WI38 (cell line): ENCODE results near the gene HIVEP2.

Experiments
- H3K4me3 ChIP-seq: 2 replicates; pipeline ENCODE4 v1.5.1; 2011; ENCODE audit warnings: low read depth, mild to moderate bottlenecking, control low read depth, low read length
- TF ChIP-seq, protein P1 (sequence below): IDR thresholded peaks from 2 replicates; pipeline ENCODE4 v1.5.1; 2012; ENCODE audit warnings: low read depth, mild to moderate bottlenecking, control low read depth, low read length

The HIVEP2 gene

DNA sequence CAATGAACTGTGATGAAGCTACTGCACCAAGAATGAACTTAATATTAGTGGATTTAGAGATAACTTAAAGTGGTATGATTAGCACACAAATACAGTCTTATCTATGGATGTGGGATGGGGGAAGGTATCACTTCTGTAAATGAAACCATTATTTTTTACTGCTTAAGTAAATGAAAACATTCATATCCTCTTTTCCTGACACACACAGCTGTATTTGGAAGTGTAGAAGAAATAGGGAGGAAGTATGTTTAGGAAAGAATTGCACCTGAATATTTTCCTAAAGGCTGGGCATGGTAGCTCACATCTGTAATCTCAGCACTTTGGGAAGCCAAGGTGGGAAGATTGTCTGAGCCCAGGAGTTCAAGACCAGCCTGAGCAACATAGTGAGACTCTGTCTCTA, 96.8 kb downstream of the HIVEP2 start:
- TF ChIP-seq, protein P1, sequence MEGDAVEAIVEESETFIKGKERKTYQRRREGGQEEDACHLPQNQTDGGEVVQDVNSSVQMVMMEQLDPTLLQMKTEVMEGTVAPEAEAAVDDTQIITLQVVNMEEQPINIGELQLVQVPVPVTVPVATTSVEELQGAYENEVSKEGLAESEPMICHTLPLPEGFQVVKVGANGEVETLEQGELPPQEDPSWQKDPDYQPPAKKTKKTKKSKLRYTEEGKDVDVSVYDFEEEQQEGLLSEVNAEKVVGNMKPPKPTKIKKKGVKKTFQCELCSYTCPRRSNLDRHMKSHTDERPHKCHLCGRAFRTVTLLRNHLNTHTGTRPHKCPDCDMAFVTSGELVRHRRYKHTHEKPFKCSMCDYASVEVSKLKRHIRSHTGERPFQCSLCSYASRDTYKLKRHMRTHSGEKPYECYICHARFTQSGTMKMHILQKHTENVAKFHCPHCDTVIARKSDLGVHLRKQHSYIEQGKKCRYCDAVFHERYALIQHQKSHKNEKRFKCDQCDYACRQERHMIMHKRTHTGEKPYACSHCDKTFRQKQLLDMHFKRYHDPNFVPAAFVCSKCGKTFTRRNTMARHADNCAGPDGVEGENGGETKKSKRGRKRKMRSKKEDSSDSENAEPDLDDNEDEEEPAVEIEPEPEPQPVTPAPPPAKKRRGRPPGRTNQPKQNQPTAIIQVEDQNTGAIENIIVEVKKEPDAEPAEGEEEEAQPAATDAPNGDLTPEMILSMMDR, result no peak
- H3K4me3 ChIP-seq, result no peak overlapping the region

DNA sequence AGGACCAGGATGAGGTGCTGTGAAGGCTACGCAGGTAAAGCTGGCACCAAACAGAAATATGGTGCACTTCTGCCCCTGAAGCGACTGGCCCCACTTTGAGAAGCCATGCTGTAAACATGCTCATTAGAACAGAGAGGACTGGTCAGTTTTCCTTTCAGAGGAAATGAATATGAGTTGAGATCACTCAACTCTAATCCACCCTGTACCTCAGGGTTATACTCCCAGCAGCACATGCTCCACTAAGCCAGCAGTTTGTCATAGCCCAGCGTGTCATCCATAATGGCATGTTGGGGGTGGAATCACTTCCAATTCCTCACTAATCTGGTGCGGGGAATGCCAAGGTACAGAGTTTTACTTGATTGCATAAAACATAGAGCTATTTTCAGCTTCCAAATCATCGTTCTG, 98.1 kb downstream of the HIVEP2 start:
- peak overlapping the region; percentile 2; the same call in 1 of the 2 replicates for H3K4me3 ChIP-seq
- TF ChIP-seq, protein P1, result no peak

DNA sequence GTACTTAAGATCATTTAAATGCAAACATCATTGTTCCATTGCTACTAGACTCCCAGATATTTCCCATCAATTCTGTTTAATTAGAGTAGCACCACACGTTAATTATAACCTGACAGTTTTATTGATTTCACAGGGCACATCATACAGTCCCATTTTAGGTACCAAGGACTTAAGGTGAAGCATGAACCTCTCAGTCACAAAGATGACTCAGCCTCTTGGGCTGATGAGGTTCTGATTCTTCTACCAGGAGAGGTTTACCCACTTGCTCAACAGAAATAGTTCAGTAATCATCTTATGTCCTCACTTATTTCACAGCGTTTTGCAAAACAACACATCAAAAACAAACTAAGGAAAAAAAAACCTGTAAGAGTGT, 98.5 kb downstream of the HIVEP2 start:
- H3K4me3 ChIP-seq, result peak overlapping the region; percentile 2; the same call in 1 of the 2 replicates
- TF ChIP-seq, protein P1, result no peak

DNA sequence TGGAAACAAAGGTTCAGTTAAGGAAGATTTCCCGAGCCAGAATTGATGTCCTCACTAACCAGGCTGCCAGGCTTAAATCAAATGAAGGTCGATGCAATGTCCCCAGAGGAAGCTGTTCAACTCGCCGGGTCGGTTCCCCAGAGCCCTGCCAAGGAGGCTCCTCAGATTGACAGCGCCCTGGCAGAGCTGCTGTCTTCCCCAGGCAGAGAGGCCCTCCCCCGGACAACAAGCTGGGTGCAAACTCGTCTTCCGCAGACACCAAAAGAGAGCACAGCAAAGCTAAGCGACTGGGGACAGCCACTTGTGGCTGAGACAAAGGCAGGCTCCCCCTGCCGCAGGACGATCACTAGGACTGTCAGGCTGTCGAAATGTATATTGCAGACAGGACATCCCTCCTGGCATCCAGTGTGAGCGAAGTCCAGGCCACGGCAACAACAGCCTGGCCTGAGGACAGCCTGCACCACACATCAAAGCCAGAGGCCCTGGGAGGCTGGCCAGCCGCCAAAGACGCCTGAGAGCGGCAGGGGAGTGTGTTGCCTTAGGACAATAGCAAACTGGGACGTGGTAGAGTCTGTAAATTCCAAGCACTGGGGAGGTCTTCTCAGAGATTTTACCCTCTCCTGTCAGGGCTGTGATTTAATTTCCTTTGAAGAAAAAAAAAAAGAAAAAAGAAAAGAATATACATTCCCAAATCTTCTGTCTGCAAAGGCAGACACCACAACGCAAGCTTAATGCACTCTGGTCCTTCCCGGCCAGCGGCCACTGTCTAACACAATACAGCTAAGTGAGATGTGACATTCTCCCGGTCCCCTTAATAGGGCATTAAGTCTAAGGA, 99.1 kb downstream of the HIVEP2 start:
- TF ChIP-seq, protein P1, result no peak
- peak overlapping the region; percentile 38 for H3K4me3 ChIP-seq

DNA sequence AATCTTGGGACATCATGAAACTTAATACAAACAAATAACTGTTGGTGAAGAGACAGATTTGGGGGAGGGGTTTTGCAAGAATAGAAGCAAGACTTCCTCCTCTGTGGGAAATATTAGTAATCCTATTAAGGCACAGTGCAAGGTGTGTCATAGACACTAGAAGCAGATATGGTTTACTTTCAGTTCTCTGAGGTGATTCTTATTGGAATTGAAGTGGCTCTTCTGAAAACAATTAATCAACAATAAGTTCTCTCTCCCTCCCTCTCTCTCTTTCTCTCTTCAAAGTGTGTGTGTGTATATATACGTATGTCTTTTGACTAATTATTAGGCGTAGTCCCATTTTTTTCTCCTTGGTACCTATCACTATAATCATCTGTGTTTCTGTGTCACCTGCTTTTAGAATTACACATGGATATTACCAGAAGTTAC, 99.8 kb downstream of the HIVEP2 start:
- TF ChIP-seq, protein P1, result no peak
- H3K4me3 ChIP-seq, result peak overlapping the region; percentile 38

DNA sequence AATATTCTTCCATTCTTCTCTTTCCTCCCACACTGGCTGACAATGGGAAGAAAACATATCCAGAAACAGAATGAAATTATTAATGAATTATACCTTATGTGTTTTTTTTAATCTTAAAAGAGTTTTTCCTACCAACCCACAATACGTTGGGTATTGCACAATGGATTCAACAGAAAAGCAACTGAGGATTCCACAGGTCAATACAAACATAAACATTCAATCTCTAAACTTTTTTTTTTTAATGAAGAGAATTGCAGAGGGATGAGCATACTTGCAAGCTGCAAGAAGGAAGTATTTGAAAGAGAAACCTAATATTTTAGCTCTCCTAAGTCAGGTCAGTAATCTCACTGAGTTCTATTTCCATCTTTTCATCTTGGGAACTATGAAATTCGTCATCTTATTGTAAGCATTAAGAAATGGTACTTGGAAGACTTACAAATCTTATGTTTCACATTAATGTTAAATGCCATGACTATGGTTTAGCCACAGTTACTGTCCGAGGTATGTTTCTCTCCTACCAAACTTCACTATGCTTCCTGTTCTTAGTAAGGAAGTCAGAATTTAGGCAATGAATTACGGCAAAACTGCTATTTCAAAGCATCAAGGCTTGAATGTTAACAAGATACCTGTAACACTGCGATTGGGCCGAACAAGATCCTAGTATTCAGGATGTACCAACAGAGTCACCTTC, 100.8 kb downstream of the HIVEP2 start:
- TF ChIP-seq, protein P1, result no peak
- no peak overlapping the region for H3K4me3 ChIP-seq

DNA sequence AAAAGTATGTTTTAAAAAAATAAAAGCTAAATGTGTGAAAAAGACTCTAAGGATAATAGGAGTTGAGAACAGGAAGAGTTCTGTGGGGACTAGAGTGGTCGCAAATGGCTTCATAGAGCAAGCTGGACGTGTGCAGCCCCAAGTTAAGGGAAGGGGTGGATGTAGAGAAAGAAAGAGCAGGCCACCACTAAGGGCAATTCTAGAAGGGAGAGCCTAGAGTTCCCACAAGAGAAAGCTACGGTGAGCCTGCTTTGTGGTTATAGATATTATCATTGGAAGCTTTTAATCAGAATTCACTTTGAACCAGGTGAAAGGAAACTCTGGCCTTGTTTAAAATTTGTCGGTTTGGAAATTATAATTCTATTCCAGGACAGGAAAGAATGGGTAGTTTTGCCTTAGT, 101.6 kb downstream of the HIVEP2 start:
- H3K4me3 ChIP-seq, result no peak overlapping the region
- TF ChIP-seq, protein P1, result no peak
